ENCODE data around the gene TM4SF20.

TM4SF20 gene

DNA sequence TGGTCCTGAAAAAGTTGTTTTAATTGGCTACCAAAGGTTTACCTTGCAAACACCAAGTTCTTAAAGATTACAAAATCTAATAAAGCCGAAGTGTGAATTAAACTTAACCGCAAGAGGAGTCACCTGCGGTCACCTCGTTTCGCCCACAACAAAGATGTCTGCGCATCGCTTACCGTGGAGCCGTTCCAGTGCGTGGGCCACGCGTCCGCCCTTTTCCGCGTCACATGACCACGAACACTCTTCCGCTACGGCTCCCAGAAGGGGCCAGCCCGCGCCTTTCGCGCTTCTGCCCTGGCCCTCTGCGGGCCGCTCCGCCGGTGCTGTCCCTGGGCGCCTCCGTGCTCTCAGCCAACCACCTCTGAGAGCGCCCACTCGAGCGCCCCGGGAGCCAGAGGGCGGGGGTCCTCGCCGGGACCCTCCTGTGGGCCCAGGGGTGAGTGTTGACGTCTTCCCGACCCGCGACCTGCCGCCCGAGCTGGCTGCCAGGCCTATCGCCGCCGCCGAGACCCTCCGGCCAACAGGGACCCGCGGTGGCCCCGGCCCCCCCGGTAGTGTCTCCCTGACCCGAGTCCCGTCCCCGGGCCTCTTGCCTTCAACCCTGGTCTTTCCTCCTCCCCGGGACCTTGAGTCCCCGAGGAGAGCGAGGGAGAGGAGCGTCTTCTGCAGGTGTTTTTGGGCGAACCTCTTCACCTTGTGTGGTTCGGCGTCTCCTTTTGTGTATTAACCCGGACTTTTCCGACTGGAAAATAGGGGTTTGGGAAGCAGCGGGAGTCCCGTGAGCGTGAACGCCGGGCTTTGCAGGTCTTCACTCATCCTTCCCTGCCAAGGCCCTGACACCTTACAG lies 53.9 kb downstream of the TM4SF20 start, which contains the start of gene MFF:
MFF (plus strand) TSS at position 257 of the 844 bp plus-strand sequence. CDS start 5,415 bp downstream, outside the sequence.
- TF ChIP-seq, protein P1, sequence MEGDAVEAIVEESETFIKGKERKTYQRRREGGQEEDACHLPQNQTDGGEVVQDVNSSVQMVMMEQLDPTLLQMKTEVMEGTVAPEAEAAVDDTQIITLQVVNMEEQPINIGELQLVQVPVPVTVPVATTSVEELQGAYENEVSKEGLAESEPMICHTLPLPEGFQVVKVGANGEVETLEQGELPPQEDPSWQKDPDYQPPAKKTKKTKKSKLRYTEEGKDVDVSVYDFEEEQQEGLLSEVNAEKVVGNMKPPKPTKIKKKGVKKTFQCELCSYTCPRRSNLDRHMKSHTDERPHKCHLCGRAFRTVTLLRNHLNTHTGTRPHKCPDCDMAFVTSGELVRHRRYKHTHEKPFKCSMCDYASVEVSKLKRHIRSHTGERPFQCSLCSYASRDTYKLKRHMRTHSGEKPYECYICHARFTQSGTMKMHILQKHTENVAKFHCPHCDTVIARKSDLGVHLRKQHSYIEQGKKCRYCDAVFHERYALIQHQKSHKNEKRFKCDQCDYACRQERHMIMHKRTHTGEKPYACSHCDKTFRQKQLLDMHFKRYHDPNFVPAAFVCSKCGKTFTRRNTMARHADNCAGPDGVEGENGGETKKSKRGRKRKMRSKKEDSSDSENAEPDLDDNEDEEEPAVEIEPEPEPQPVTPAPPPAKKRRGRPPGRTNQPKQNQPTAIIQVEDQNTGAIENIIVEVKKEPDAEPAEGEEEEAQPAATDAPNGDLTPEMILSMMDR (conservative IDR thresholded peaks at IDR 0.05; ENCODE audit: low read length), result peak; percentile 1; the same call in 1 of the 2 replicates

DNA sequence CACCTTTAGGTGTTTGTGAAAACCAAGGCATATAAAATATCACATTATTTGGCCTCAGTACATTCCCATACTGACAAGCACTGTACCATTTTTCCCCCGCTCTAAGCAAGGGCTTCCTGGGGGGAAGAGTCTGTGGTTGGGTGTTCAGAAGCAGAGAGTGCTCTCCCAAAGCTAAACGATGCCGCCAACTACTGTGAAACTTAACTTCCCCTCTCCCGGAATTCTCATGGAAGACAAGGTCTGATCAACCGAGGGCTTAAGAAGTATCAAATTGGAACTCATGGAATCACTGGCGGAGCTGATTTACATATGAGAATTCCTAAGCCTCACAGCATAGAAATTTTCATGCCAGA lies 54.5 kb downstream of the TM4SF20 start:
- peak; percentile 25 for DNase-seq (ENCODE audit: low read depth)
- peak overlapping the region; percentile 88 for H3K4me3 ChIP-seq (ENCODE audit: low read length)
- TF ChIP-seq, protein P1 (conservative IDR thresholded peaks at IDR 0.05; ENCODE audit: low read length), result no peak

More for the DNA sequence above, 53.9 kb downstream of the TM4SF20 start, which contains the start of gene MFF:
- H3K4me3 ChIP-seq (ENCODE audit: low read length), result peak within 1 kb of the TSS; percentile 88
- DNase-seq (ENCODE audit: low read depth), result peak; percentile 91

DNA sequence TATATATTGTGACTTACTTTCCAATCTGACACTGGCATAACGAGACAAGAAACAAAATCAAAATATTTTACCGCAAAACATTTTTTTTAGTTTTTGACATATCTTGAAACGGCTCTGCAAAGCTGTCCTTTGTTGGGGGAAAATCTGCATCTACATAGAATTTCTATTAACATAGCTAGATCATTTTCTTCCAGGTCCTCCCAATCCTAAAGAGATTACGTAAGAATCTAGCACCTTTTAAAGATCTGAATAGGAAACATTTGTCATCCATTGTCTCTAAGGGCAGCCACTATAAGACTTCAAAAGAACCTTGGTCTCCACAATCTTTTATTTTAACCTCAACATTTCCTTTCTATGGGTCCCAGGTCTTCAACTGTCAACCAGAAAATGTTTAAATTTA lies 55.3 kb downstream of the TM4SF20 start:
- TF ChIP-seq, protein P1 (conservative IDR thresholded peaks at IDR 0.05; ENCODE audit: low read length), result no peak
- DNase-seq (ENCODE audit: low read depth), result no peak

DNA sequence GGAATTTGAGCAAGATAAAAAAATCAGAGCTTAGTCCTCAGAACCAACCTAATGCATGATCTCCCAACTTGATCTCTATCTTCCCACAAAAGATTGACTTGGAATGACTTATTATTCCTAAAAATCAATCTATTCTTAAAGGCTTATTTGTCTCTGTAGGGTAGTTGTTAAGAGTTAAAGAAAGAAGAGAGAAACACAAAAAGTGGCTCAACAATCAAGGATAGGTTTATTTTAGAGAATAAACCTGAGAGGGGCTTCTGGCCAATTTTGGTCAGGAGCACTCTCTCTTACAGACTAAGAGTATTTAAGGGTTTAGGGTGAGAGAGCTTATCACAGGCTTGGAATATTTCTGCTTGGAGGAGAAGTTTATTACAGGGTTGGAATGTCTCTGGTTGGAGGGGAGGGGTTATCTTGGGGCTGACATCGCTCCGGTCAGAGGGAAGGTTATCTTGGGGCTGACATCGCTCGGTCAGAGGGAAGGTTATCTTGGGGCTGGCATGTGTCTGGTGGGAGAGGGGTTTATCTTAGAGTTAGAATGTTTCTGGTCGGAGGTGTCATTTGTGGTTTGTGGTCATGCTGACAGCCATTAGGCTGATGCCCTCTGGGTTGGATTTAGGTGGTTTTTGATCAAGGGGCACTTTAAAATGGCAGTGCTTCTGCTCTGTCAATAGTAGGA lies 56.4 kb downstream of the TM4SF20 start:
- no peak overlapping the region for H3K4me3 ChIP-seq (ENCODE audit: low read length)
- DNase-seq (ENCODE audit: low read depth), result no peak
- TF ChIP-seq, protein P1 (conservative IDR thresholded peaks at IDR 0.05; ENCODE audit: low read length), result no peak

More for the DNA sequence above, 55.3 kb downstream of the TM4SF20 start:
- no peak overlapping the region for H3K4me3 ChIP-seq (ENCODE audit: low read length)

DNA sequence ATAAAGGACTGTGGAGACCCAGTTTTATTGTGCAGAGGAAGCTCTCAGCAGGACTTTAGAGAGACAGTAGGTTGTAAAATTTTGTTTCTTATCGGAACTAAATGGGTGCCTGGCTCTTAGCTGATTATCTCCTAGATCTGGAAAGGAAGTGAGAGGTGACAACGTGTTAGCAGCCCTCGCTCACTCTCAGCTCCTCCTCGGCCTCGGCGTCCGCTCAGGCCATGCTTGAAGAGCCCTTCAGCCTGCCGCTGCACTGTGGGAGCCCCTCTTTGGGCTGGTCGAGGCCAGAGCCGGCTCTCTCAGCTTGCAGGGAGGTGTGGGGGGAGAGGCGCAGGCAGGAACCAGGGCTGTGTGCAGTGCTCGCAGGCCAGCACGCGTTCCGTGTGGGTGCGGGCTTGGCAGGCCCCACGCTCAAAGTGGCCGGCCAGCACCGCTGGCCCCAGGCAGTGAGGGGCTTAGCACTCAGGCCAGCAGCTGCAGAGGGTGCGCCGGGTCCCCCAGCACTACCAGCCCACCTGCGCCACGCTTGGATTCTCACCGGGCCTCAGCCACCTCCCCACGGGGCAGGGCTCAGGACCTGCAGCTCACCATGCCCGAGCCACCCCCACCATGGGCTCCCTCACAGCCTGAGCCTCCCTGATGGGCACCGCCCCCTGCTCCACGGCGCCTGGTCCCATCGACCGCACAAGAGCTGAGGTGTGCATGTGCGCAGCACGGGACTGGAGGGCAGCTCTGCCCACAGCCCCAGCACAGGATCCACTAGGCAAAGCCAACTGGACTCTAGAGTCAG lies 58.6 kb downstream of the TM4SF20 start:
- TF ChIP-seq, protein P1 (conservative IDR thresholded peaks at IDR 0.05; ENCODE audit: low read length), result no peak
- DNase-seq (ENCODE audit: low read depth), result no peak
- H3K4me3 ChIP-seq (ENCODE audit: low read length), result no peak overlapping the region

DNA sequence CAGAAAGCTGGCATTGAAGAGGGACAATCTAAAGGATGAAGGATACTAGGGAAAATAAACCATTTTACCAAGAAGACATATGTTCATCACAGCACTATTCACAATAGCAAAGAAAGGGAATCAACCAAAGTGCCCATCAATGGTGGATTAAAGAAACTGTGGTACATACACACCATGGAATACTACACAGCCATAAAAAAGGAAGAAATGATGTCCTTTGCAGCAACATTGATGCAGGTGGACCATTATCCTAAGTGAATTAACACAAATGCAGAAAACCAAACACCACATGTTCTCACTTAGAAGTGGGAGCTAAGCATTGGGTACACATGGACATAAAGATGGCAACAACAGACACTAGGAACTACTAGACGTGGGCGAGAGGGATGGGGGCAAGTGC lies 61.3 kb downstream of the TM4SF20 start:
- no peak overlapping the region for H3K4me3 ChIP-seq (ENCODE audit: low read length)
- DNase-seq (ENCODE audit: low read depth), result no peak
- TF ChIP-seq, protein P1 (conservative IDR thresholded peaks at IDR 0.05; ENCODE audit: low read length), result no peak

Measured in AG10803 (cell line).